ENCODE results near the gene KIFC3.

- TF ChIP-seq CTCF (conservative IDR thresholded peaks at IDR 0.05 in 1 of 2, IDR thresholded peaks at IDR 0.05 in 1 of 2; ENCODE audit: low read depth in 1 of 2, low read length in 2 of 2) (no peak), EZH2 (IDR thresholded peaks at IDR 0.05; ENCODE audit: low read length, missing control alignments) (no peak)
Measured at GRCh38 chr16:57822856-57823255, 20.6 kb upstream of the KIFC3 start.
